ENCODE measurements around the gene MON1B.
"Not testable (repeated sequence)": the region's sequence is repeated elsewhere in the genome, so short reads cannot be mapped to it uniquely, and the experiment has no call there.

DNA sequence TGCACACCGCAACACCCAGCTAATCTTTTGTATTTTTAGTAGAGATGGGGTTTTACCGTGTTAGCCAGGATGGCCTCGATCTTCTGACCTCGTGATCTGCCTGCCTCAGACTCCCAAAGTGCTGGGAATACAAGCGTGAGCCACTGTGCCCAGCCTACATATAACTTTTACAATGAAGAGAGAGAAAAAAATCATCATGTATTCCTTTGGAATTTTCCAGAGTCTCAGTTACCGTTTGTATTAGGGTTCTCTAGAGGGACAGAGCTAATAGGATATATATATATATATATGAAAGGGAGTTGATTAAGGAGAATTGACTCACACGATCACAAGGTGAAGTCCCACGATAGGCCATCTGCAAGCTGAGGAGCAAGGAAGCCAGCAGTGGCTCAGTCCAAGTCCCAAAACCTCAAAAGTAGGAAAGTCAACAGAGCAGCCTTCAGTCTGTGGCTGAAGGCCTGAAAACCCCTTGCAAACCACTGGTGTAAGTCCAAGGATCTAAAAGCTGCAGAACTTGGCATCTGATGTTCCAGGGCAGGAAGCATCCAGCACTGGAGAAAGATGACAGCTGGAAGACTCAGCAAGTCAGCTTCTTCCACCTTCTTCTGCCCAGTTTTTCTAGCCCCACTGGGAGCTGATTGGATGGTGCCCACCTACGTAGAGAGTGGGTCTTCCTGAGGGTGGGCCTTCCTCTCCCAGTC is 25.3 kb upstream of the MON1B start:
- TF ChIP-seq, protein P1, sequence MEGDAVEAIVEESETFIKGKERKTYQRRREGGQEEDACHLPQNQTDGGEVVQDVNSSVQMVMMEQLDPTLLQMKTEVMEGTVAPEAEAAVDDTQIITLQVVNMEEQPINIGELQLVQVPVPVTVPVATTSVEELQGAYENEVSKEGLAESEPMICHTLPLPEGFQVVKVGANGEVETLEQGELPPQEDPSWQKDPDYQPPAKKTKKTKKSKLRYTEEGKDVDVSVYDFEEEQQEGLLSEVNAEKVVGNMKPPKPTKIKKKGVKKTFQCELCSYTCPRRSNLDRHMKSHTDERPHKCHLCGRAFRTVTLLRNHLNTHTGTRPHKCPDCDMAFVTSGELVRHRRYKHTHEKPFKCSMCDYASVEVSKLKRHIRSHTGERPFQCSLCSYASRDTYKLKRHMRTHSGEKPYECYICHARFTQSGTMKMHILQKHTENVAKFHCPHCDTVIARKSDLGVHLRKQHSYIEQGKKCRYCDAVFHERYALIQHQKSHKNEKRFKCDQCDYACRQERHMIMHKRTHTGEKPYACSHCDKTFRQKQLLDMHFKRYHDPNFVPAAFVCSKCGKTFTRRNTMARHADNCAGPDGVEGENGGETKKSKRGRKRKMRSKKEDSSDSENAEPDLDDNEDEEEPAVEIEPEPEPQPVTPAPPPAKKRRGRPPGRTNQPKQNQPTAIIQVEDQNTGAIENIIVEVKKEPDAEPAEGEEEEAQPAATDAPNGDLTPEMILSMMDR (IDR thresholded peaks at IDR 0.05) = not testable (repeated sequence)
- TF ChIP-seq, protein P2, sequence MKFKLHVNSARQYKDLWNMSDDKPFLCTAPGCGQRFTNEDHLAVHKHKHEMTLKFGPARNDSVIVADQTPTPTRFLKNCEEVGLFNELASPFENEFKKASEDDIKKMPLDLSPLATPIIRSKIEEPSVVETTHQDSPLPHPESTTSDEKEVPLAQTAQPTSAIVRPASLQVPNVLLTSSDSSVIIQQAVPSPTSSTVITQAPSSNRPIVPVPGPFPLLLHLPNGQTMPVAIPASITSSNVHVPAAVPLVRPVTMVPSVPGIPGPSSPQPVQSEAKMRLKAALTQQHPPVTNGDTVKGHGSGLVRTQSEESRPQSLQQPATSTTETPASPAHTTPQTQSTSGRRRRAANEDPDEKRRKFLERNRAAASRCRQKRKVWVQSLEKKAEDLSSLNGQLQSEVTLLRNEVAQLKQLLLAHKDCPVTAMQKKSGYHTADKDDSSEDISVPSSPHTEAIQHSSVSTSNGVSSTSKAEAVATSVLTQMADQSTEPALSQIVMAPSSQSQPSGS (CRISPR knock-in tag; IDR thresholded peaks at IDR 0.05; ENCODE audit: borderline replicate concordance, low read depth) = not testable (repeated sequence)
- not testable (repeated sequence) for TF ChIP-seq ZNF232 (CRISPR knock-in tag; IDR thresholded peaks at IDR 0.05); NFYB (CRISPR knock-in tag; conservative IDR thresholded peaks at IDR 0.05; ENCODE audit: low read depth); NR1H2 (CRISPR knock-in tag; IDR thresholded peaks at IDR 0.05); ZNF423 (CRISPR knock-in tag; IDR thresholded peaks at IDR 0.05); ESRRA (CRISPR knock-in tag; IDR thresholded peaks at IDR 0.05; ENCODE audit: borderline replicate concordance); CREB1 (CRISPR knock-in tag; IDR thresholded peaks at IDR 0.05); TCF7 (CRISPR knock-in tag; IDR thresholded peaks at IDR 0.05; ENCODE audit: low read depth)
- TF ChIP-seq, protein P3, sequence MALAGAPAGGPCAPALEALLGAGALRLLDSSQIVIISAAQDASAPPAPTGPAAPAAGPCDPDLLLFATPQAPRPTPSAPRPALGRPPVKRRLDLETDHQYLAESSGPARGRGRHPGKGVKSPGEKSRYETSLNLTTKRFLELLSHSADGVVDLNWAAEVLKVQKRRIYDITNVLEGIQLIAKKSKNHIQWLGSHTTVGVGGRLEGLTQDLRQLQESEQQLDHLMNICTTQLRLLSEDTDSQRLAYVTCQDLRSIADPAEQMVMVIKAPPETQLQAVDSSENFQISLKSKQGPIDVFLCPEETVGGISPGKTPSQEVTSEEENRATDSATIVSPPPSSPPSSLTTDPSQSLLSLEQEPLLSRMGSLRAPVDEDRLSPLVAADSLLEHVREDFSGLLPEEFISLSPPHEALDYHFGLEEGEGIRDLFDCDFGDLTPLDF (CRISPR knock-in tag; IDR thresholded peaks at IDR 0.05) = not testable (repeated sequence)
- TF ChIP-seq, protein P4, sequence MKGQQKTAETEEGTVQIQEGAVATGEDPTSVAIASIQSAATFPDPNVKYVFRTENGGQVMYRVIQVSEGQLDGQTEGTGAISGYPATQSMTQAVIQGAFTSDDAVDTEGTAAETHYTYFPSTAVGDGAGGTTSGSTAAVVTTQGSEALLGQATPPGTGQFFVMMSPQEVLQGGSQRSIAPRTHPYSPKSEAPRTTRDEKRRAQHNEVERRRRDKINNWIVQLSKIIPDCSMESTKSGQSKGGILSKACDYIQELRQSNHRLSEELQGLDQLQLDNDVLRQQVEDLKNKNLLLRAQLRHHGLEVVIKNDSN (CRISPR knock-in tag; IDR thresholded peaks at IDR 0.05) = not testable (repeated sequence)
- TF ChIP-seq, protein P5, sequence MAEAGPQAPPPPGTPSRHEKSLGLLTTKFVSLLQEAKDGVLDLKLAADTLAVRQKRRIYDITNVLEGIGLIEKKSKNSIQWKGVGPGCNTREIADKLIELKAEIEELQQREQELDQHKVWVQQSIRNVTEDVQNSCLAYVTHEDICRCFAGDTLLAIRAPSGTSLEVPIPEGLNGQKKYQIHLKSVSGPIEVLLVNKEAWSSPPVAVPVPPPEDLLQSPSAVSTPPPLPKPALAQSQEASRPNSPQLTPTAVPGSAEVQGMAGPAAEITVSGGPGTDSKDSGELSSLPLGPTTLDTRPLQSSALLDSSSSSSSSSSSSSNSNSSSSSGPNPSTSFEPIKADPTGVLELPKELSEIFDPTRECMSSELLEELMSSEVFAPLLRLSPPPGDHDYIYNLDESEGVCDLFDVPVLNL (CRISPR knock-in tag; IDR thresholded peaks at IDR 0.05; ENCODE audit: borderline replicate concordance, low read depth) = not testable (repeated sequence)

Data from WTC11 (cell line).